Activated T-cell treated with anti-CD3 and anti-CD28 coated beads for 4 hours (primary cell): ENCODE results near the gene PREP.
"Not testable (repeated sequence)": the region's sequence is repeated elsewhere in the genome, so short reads cannot be mapped to it uniquely, and the experiment has no call there.

Experiments
- DNase-seq: peaks from one replicate; pipeline ENCODE4 v3.0.0-alpha.2; 2020

Gene PREP

GRCh38 chr6:105259913-105260889 is 142.7 kb downstream of the PREP start:
- DNase-seq, result no peak

GRCh38 chr6:105258816-105259215 is 144.1 kb downstream of the PREP start:
- no peak for DNase-seq

GRCh38 chr6:105257340-105257739 is 145.5 kb downstream of the PREP start:
- no peak for DNase-seq

- no peak for DNase-seq
Observed at GRCh38 chr6:105256619-105257018, 146.3 kb downstream of the PREP start.

GRCh38 chr6:105253787-105254186 is 149.1 kb downstream of the PREP start:
- DNase-seq, result no peak

GRCh38 chr6:105251689-105252088 is 151.2 kb downstream of the PREP start:
- no peak for DNase-seq

- DNase-seq, result no peak
Observed at GRCh38 chr6:105250533-105250932, 152.3 kb downstream of the PREP start.

GRCh38 chr6:105243487-105243886 is 159.4 kb downstream of the PREP start:
- DNase-seq, result no peak

GRCh38 chr6:105235155-105235554 is 167.7 kb downstream of the PREP start:
- DNase-seq, result no peak

- DNase-seq, result not testable (repeated sequence)
Observed at GRCh38 chr6:105231771-105232170, 171.1 kb downstream of the PREP start.
